Central memory CD8-positive, alpha-beta T cell (primary cell): Measurements from ENCODE around the gene ZNF423.

Experiments
- ATAC-seq: fragments of 150-1000 bp; cut with Tn5 transposase; replicated peaks from 2 replicates; pipeline ENCODE4 v1.10.0; 2022; ENCODE audit warnings: mild to moderate bottlenecking, moderate FRiP score, moderate number of reproducible peaks; ENCODE audit not compliant: poor library complexity, severe bottlenecking; ENCODE audit errors: extremely low read depth
- DNase-seq, 2 donors: peaks; one replicate each; pipeline ENCODE4 v3.0.0; 2021; ENCODE audit warnings: low spot score in 2 of 2
- H3K27ac Mint-ChIP-seq: one replicate; pipeline ENCODE4 v1.8.0; 2022; ENCODE audit warnings: low read depth, mild to moderate bottlenecking, moderate library complexity, mixed read lengths
- H3K27me3 Mint-ChIP-seq: one replicate; pipeline ENCODE4 v1.8.0; 2022; ENCODE audit warnings: mixed read lengths
- H3K36me3 Mint-ChIP-seq: one replicate; pipeline ENCODE4 v1.8.0; 2022; ENCODE audit warnings: mild to moderate bottlenecking, moderate library complexity, mixed read lengths; ENCODE audit not compliant: insufficient read depth
- H3K4me1 Mint-ChIP-seq: one replicate; pipeline ENCODE4 v1.8.0; 2022; ENCODE audit warnings: mixed read lengths
- H3K4me3 Mint-ChIP-seq: one replicate; pipeline ENCODE4 v1.8.0; 2022; ENCODE audit warnings: mild to moderate bottlenecking, moderate library complexity, mixed read lengths
- H3K9me3 Mint-ChIP-seq: one replicate; pipeline ENCODE4 v1.8.0; 2022; ENCODE audit warnings: mixed read lengths

Gene ZNF423

DNA sequence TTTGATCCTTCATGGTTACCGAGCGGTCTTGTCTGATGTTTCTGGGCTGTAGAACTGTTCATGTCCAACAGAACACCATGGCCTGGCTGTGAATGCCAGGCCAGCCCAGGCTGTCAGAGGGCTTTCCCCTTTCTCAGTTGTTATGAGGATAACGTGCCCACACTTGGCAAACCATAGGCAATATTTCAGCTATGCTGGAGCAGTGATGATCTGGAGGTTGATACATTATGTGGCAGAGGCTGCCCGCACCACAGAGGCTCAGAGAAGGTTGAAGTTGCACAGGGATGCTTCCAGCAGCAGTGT lies 389.4 kb downstream of the ZNF423 start:
- ATAC-seq, result no peak
- peak in 1 of 2 donors; percentile 1 for DNase-seq
- H3K4me3 Mint-ChIP-seq, result no peak overlapping the region

DNA sequence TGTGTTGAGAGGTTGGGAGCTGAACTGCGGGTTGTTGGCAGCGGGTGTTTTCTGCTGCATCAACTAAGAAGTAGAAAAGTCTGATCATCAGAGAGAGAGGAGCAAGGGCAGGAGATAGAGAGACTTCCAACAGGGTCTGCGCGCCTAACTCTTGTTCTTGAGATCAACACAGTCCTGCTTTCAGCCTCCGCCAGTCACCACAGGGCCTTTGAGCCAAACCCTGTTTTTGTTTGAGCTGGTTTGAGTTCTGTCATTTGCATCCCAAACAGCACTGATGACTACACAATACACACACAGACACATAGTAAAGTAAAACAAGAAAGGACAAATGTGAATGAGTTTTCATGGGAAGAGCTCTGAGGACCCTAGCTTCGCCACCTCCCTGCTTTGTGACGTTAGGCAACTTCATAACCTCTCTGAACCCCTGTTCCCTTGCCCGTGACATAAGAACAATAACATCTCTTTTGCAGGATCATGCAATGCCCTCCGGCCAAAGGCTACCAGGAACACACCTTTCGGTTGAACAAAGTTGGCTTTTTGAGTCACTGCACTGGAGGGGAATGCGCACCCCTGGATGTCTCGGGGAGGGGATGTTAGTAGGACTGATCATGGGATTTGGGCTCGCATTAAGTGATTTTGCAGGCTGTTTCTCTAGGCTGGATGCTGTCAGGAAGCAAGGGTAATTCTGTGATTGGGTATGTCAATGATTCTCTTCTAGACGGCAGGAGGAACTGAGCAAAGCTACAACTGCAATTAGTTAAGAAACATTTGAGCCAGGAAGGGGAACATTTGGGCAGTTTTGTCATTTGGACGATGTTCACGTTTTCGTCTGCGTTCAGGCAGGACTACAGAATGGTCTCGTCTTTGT lies 390.0 kb downstream of the ZNF423 start:
- Mint-ChIP-seq H3K4me1 (peaks cover 38% of the 10 kb centered on the region), H3K27me3 (no peaks in the 10 kb centered on the region), H3K9me3 (no peaks in the 10 kb centered on the region), H3K4me3 (no peak overlapping the region), H3K36me3 (peaks cover 4% of the 10 kb centered on the region), H3K27ac (peak overlapping the region; percentile 5)
- DNase-seq, result peak in 1 of 2 donors; percentile 4
- ATAC-seq, result no peak

More for the DNA sequence above, 389.4 kb downstream of the ZNF423 start:
- H3K4me1 Mint-ChIP-seq, result peaks cover 38% of the 10 kb centered on the region
- H3K9me3 Mint-ChIP-seq, result no peaks in the 10 kb centered on the region
- H3K27me3 Mint-ChIP-seq, result no peaks in the 10 kb centered on the region
- peak overlapping the region; percentile 5 for H3K27ac Mint-ChIP-seq
- peaks cover 5% of the 10 kb centered on the region for H3K36me3 Mint-ChIP-seq

DNA sequence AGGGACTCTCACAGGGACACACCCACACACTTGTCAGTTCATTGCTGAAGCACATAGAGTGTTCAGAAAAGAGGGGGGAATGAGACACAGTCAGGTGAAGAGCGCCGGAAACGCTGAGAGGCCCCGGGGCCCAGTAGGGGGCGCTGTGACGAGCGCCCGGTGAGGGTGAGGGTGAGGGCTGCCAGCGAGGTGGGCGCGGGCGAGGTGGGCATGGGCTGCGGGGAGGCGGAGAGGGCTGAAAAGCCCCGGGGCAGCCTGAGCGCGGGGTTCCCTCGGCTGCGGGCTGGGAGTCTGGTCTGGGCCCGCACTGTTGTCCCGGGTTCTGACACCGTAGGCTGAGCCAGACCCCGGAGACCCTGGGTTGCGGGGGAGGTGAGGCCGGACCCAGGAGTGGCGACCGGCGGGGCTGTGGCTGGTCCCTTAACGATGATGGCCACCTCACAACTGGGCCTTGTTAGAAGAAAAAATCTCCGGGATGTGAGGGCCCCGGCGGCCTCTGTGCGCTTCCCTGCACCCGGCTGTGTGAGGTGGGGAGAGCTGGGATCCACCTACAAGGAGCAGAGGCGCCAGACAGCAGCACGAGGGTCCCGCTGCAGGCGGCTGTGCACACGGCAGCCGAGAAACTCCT lies 390.9 kb downstream of the ZNF423 start:
- no peaks in the 10 kb centered on the region for H3K27me3 Mint-ChIP-seq
- ATAC-seq (no peak), DNase-seq (peak in 1 of 2 donors; percentile 7)
- no peak overlapping the region for H3K4me3 Mint-ChIP-seq
- no peaks in the 10 kb centered on the region for H3K9me3 Mint-ChIP-seq
- peaks cover 38% of the 10 kb centered on the region for H3K4me1 Mint-ChIP-seq
- H3K27ac Mint-ChIP-seq, result peak overlapping the region; percentile 98
- H3K36me3 Mint-ChIP-seq, result peaks cover 6% of the 10 kb centered on the region

DNA sequence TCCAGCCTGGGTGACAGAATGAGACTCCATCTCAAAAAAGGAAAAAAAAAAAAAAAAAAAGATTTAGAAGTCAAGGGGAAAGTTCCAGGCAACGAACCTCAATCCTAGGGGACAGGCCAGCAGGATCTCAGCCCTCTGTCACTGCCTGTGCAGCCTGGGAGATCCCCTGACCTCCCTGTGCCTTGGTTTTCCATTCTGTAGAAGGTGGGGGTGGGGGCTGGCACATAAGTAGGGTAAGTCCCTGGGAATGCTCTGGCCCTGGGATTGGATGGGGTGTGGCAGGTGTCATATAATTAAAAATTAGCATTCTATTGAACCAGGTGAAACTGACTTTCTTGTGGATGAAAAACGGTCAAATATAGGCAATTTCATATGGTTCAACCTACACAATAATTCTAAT lies 391.8 kb downstream of the ZNF423 start:
- peak overlapping the region; percentile 74 for H3K4me3 Mint-ChIP-seq
- no peaks in the 10 kb centered on the region for H3K27me3 Mint-ChIP-seq
- ATAC-seq (no peak), DNase-seq (no peak)
- peaks cover 38% of the 10 kb centered on the region for H3K4me1 Mint-ChIP-seq
- peaks cover 6% of the 10 kb centered on the region for H3K36me3 Mint-ChIP-seq
- H3K9me3 Mint-ChIP-seq, result no peaks in the 10 kb centered on the region
- peak overlapping the region; percentile 98 for H3K27ac Mint-ChIP-seq

DNA sequence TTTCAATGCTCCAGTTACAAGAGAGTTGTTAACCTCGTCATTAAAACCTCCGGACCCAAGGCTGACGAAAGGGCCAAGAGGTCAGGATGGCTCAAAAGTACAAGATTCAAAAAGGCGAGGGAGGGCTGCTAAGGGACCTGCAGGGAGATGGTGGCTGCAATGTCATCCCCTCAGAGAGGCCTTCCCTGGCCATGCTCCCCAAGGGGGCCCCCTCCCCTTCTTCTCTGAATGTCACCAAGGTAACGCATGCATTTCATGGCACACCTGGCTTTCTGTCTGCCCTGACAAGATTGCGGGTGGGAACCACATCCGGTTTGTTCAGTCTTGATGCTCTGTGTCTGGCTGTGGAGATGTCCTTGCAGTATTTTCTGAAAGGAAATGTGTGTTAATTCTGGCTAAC lies 392.4 kb downstream of the ZNF423 start:
- peak overlapping the region; percentile 74 for H3K4me3 Mint-ChIP-seq

DNA sequence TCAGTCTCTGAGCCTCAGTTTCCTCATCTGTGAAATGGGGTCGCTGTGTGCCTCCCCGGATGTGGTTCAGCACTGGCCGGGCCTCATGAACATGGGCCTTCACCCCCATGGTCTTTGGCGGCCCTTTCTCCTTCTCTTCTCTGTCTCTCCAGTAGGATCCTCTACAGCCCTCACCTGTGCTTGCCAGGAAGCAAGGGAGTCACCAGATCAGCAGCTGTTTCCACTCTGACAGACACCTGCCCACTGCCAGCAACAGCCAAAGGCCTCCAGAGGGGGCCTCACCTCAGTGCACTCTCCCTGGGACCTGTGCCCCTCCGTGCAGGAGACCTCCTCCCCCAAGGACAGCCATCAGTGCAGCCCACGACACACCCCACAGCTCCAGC lies 392.9 kb downstream of the ZNF423 start:
- H3K9me3 Mint-ChIP-seq, result no peaks in the 10 kb centered on the region
- peak overlapping the region; percentile 98 for H3K27ac Mint-ChIP-seq
- peaks cover 6% of the 10 kb centered on the region for H3K36me3 Mint-ChIP-seq
- DNase-seq (no peak), ATAC-seq (no peak)
- H3K4me1 Mint-ChIP-seq, result peaks cover 38% of the 10 kb centered on the region
- H3K4me3 Mint-ChIP-seq, result peak overlapping the region; percentile 74
- H3K27me3 Mint-ChIP-seq, result no peaks in the 10 kb centered on the region

More for the DNA sequence above, 392.4 kb downstream of the ZNF423 start:
- H3K9me3 Mint-ChIP-seq, result no peaks in the 10 kb centered on the region
- peak overlapping the region; percentile 98 for H3K27ac Mint-ChIP-seq
- peaks cover 38% of the 10 kb centered on the region for H3K4me1 Mint-ChIP-seq
- peaks cover 6% of the 10 kb centered on the region for H3K36me3 Mint-ChIP-seq
- peak; percentile 37 to 78 for DNase-seq
- ATAC-seq, result peak; percentile 92
- H3K27me3 Mint-ChIP-seq, result no peaks in the 10 kb centered on the region

DNA sequence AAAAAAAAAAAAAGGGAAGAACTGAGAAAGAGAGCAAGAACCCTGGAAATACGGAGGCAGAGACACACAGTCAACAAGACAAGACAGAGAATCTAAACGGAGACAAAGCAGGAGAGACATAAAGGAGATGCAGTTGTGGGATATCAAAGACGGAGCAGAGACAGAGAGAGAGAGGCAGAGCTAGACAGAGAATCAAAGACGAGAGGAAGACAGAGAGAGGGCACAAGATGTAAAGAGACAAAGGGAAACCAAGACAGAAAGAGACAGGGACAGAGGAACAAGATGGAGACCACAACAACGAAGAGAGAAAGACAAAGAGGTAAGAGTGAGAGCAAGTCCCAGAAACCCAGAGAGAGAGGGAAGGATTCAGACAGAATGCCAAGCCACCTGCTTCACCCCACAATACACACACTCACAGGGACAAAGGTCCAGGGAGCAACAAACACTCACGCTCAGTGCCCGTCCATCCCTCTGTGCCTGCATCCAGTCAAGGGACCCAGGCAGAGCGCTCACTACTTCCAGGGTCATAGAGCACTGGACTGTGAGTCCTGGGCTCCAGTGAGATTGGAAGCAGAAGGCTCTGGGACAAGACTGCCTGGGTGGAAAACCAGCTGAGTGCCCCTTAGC lies 393.4 kb downstream of the ZNF423 start:
- Mint-ChIP-seq H3K4me1 (peaks cover 38% of the 10 kb centered on the region), H3K36me3 (peaks cover 6% of the 10 kb centered on the region), H3K27me3 (no peaks in the 10 kb centered on the region), H3K27ac (peak overlapping the region; percentile 98), H3K9me3 (no peaks in the 10 kb centered on the region), H3K4me3 (no peak overlapping the region)
- ATAC-seq (no peak), DNase-seq (no peak)

DNA sequence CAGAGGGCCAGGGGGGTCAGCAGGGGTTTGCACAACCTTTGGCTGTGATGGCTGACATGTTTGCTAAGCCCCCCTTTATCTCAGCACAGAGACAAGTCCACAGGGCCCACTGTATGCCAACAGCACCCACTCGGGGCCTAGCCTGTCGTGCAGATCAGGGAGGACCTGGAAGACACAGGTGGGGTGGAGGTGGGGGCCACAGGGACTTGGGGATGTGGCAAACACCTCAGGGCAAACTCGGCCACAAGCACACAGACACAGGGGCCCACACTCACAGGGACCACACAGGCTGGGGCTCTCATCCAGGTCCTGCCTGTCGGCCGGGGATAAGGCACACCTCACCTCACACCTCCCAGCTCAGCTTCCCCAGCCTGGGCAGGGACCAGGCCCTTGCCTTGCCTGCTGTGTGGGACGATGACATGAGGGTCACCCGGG lies 394.4 kb downstream of the ZNF423 start:
- Mint-ChIP-seq H3K9me3 (no peaks in the 10 kb centered on the region), H3K27ac (peak overlapping the region; percentile 98), H3K4me3 (no peak overlapping the region), H3K4me1 (peaks cover 35% of the 10 kb centered on the region), H3K27me3 (no peaks in the 10 kb centered on the region), H3K36me3 (peaks cover 6% of the 10 kb centered on the region)
- DNase-seq (no peak), ATAC-seq (no peak)

DNA sequence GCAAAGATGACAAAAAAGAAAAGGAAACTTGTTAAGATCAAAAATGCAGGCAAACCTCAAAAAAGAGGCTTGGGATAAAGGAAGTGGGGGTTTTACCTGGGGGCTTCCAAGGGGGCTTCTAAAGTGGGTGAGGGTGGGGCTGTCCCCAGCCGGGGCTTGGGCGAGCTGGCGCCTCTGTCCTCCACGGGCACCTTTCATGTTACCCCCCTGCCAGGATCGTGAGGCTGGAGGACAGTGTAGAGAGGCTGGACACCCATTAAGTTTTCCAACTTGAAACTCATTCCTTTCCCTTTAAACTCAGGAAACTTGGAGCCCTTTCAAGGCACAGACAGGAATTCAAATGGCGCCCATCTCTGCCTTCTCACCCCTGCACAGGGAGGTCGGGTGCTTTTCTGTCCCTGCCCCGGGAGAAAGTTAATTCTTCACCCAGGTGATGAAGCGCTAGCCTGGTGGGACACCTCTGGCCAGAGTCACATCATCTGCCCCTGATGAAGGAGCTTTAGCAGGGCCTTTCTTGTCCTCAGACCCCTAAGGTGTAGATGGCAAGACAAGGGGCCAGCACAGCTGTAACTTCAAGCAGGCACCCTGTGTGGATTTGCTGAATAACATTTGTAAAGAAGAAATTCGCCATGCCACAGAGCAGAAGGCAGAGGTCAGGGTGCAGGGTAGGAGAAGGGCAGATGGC lies 395.0 kb downstream of the ZNF423 start:
- Mint-ChIP-seq H3K4me1 (peaks cover 33% of the 10 kb centered on the region), H3K9me3 (no peaks in the 10 kb centered on the region), H3K4me3 (no peak overlapping the region), H3K27ac (peak overlapping the region; percentile 98), H3K36me3 (peaks cover 6% of the 10 kb centered on the region), H3K27me3 (no peaks in the 10 kb centered on the region)
- ATAC-seq (no peak), DNase-seq (no peak)

DNA sequence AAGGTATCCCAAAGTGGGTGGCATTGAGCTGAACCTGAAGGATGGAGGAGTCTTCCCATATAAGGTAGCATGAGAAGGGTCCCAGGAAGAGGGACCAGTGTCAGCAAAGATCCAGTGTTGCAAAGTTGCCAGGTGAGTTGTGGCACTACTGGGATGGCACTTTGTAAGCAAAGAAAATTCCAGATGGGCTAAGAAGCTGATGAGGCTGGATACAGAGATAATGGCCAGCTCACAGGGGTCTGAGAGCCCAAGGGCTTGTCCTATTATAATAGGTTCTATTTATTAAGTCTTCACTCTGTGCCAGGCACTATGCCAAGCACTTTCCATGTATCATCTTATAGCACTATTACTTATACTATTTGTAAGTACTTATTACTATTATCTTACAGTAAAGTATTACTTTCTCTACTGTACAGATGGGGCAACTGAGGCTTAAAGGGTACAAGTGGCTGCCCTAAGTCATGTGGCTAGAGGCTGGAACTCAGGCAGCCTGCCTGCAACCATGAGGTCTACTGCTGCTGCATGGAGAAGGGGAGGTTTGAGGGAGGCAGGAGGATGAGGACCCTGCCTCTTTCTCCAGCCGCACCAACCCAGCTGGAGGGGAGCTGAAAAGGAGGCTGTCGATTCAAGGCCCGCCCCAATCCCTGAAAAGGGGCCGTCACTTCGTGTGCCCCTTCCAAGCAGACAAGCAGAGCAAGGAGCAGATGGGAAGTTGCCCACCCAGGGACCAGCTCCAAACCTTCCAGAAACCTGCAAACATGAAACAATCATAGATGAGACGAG lies 395.8 kb downstream of the ZNF423 start:
- Mint-ChIP-seq H3K27ac (peak overlapping the region; percentile 98), H3K4me1 (peaks cover 33% of the 10 kb centered on the region)
- DNase-seq, result no peak

DNA sequence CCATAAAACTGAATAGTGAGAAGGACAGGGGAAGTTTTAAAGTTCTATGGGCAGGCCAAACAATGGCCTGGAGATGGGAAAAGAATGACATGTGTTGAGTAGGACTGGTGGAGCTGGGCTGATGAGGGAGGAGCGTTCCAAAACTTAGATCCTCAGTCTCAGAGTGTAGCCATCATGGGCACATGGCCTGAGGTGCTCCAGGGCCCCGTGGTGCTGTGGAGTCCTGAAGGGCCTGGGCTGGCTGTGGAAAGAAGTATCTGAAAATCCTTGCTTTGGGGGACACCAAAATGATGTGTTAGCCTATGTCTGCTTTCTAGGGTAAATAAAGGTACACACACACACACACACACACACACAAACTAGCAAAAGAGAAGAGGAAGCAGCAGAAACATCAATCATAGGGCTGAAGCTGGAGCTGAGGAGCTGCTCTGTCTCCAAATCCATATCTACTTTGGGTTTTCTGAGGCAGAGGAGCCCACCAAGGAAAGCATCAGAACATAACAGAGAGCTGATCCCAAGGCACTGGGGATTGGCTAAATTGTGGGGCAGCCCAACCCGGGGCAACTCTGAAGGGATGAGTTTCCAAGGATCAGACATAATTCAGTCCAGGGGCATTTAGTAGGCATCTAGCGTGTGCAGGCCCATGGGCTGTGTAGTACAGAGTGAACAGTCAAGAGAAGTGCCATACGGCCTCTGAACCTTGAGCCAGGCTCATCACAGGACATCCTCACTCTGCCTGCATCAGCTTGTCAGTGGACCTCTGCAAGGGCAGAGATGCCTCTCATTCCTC lies 397.1 kb downstream of the ZNF423 start:
- ATAC-seq (no peak), DNase-seq (no peak)
- H3K9me3 Mint-ChIP-seq, result no peaks in the 10 kb centered on the region
- peaks cover 10% of the 10 kb centered on the region for H3K27me3 Mint-ChIP-seq
- H3K4me1 Mint-ChIP-seq, result peaks cover 22% of the 10 kb centered on the region
- no peak overlapping the region for H3K27ac Mint-ChIP-seq
- peaks cover 5% of the 10 kb centered on the region for H3K36me3 Mint-ChIP-seq
- no peak overlapping the region for H3K4me3 Mint-ChIP-seq

More for the DNA sequence above, 395.8 kb downstream of the ZNF423 start:
- Mint-ChIP-seq H3K9me3 (no peaks in the 10 kb centered on the region), H3K36me3 (peaks cover 6% of the 10 kb centered on the region), H3K27me3 (no peaks in the 10 kb centered on the region), H3K4me3 (no peak overlapping the region)
- ATAC-seq, result no peak
